SKM-1 treated with dmso at 0.1 percent for 144 hours (cell line): ENCODE measurements around the gene TP53BP2.
A peak's percentile ranks its signal among the peaks of the same experiment; 100 is the strongest.

Source experiments
- DNase-seq: peaks from one replicate; lab custom pipeline; 2025; ENCODE audit not compliant: unreplicated experiment; lab: John Stamatoyannopoulos, UW

TP53BP2 gene

DNA sequence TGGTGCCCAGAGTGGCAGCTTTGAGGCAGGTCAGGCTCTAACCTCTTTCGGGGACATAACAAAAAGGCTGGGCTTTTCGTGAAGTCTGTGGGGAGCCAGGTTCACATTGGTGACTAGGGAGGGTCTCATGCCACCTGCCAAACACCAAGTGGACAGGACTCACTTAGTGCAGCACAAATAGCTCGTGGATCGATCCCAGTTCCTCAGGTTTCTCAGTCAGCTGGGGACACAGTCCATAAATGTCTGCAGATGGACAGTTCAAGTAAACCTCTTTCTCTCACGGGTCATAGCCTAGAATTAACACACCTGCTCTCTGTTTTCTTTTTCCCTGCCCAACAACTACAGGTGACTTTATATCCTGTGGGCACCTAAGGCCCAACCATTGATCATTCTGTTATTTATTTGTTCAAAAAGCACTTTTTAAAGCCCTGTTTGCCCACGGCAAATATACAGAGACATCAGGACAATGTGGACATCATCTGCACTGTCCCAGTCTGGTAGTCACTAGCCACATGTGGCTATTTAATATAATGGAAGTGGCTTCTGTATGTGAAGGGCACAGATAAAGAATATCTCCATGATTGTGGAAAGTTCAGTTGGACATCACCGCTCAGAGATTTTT lies 79.9 kb downstream of the TP53BP2 start:
- DNase-seq = no peak

DNA sequence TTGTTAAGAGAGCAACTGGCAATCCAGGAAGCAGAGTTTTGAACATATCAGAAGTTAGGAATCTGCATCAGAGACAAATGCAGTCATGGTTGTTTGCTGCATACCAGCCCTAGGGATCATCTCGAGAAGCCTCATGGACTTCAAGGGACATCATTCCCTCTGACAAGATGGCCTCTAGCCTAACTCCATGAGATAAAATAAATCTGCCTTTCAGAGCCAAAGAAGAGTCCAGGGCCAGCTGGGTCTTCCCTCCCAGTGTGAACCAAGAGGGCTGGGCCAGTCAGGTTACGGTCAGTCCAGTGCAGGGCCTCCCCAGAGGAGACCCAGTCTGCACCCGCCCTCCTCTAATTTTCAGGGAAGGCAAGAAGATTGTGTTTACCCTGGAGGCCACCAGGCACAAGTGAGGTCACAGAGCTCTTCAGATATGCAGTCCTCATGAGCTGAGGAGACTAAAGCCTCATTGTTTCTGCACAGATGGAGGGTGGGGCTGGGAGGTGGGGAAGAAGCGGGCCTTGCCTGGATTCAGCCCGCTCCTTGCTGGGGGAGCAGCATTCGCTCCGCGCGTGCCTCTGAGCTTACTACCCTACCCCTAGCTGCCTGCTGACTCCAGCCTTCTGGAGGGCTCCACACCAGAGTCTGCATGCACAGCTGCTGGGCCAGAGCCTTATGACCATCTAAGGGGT lies 80.6 kb downstream of the TP53BP2 start:
- no peak for DNase-seq

- DNase-seq = no peak
Measured at GRCh38 chr1:223763881-223764280, 81.9 kb downstream of the TP53BP2 start.

DNA sequence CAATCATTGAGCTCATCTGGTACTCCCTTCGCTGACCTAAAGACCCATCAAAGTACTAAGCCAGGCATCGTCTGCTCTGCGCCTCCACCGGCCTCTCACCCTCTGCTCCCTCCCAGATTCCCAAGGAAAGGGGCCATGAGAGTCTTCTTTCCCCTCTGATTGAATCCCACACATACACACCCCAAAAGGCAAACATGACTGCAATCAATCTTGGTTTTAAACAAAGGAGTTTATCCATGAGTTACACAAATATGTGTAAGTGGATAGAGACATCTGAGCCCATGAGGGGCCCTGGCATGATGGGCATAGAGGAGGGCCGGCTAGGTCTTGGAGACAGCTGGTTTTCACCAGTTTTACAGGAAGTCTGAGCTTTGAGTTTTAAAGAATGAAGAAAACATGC lies 82.5 kb downstream of the TP53BP2 start:
- no peak for DNase-seq

- DNase-seq = no peak
Measured at GRCh38 chr1:223761411-223761810, 84.3 kb downstream of the TP53BP2 start.

DNA sequence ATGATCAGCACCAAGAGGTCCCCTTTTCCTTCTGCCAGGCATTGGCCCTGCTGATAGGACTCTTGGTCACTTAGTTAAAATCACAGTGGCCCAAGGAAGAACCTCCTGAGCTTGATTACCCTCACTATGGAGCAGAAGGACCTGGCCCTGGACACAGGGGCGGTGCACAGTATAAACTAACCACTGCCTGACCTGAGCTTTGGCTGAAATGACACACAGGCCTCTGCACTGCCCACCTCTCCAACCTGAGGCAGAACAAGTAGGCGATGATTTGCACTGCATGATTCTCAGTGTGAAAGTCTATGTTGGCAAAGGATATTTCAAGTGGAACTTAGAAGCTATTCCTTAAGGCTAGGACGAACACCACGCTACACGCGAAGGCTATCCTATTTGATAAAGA lies 84.9 kb downstream of the TP53BP2 start:
- no peak for DNase-seq

GRCh38 chr1:223759273-223759672 lies 86.5 kb downstream of the TP53BP2 start:
- no peak for DNase-seq

- no peak for DNase-seq
Measured at GRCh38 chr1:223758734-223759133, 87.0 kb downstream of the TP53BP2 start.

GRCh38 chr1:223756806-223757700 lies 88.7 kb downstream of the TP53BP2 start:
- no peak for DNase-seq

DNA sequence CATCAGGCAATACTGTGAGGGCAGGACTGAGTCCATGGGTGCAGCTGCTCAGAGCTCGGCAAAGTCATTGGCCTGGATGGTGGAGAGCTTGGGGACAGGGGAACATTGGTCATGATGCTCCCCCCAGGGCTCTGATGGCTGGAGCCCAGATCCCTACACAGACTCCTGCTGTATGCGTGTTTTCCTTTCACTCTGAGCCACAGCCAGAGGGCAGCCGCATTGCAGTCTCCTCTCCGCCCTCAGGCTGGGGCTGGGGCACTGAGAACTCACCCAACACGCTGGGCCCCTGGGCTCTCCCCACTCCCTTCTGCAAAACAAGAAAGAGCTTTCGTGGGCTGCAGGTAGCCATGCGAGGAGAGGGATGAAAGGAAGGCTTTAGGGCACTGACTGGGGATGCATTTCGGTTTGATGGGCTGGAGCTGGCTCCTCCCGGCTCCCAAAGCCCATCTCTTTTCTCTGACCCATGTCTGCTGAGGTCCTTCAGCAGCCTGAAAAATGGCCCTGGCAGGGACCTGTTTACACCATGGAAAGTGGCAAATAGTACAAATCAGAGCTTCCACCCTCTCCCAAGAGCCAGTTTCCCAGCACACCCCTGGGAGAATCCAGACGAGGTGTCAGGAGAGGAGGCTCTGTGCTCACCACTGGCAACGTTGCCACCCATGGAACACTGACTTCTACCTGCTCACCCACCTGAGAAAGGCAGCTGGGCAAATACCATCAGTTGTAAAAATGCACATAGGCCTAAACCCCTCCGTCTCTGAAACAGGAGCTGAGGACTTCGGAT lies 89.6 kb downstream of the TP53BP2 start:
- no peak for DNase-seq

- DNase-seq = no peak
Measured at GRCh38 chr1:223755432-223755792, 90.3 kb downstream of the TP53BP2 start.

GRCh38 chr1:223754681-223755431 lies 90.9 kb downstream of the TP53BP2 start:
- DNase-seq = no peak

GRCh38 chr1:223752721-223753515 lies 92.8 kb downstream of the TP53BP2 start:
- no peak for DNase-seq

DNA sequence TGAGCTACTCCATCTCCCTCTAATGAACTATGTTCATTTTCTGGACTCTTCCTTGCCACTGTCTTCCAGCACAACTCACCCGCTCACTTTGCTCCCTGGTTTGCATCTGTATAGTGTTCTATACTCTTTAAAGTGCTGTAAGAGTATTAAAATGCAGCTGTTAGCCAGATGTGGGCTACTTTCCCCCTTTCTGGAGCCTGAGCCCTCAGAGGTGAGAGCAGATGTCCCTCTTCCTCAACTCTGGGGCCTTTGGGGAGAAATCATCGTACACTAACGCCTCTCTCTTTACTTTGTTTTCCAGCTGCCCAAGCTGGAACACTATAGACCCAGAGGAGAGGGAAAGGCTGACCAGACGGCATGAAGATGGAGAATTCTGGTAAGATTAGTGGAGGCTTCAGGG lies 94.1 kb downstream of the TP53BP2 start:
- no peak for DNase-seq

- DNase-seq = no peak
Measured at GRCh38 chr1:223750730-223751570, 94.8 kb downstream of the TP53BP2 start.

- peak; percentile 40 for DNase-seq
Measured at GRCh38 chr1:223748773-223749733, 96.7 kb downstream of the TP53BP2 start.

GRCh38 chr1:223748405-223748772 lies 97.4 kb downstream of the TP53BP2 start:
- DNase-seq = no peak

- no peak for DNase-seq
Measured at GRCh38 chr1:223747838-223748335, 97.9 kb downstream of the TP53BP2 start.
